ENCODE measurements around the gene MDM4. TPM values are rescaled to one million over a fixed set of nuclear protein-coding genes. Genes with fewer than 3 reads are reported as not detected.

Gene MDM4
- total and polyA plus RNA-seq, 2 donors (not counting 3 experiments of a cell fraction or from before 2014, with no cell fraction given), result 11.7 to 67.0 TPM

GRCh38 chr1:204549313-204549712 is 33.1 kb downstream of the MDM4 start:
- Histone ChIP-seq H3K9me3 (replicated peaks; ENCODE audit: control insufficient read depth, insufficient read depth, low read length) (no peaks in the 10 kb centered on the region), H3K79me2 (ENCODE audit: control insufficient read depth, insufficient read depth, low read length) (no peaks in the 10 kb centered on the region), H3K36me3 (ENCODE audit: control insufficient read depth in 2 of 2, extremely low read depth in 1 of 2, insufficient read depth in 2 of 2, low read length in 2 of 2) (peaks cover 7 to 23% of the 10 kb centered on the region in 2 experiments), H3K27me3 (ENCODE audit: control insufficient read depth in 2 of 2, insufficient read depth in 2 of 2, low read length in 2 of 2) (no peaks in the 10 kb centered on the region), H3K4me2 (ENCODE audit: insufficient read depth, low read length) (no peak overlapping the region), H3K4me1 (ENCODE audit: control insufficient read depth, extremely low read depth, insufficient read depth, low read length) (peaks cover 3% of the 10 kb centered on the region), H3K4me3 (replicated peaks in 1 of 3; ENCODE audit: insufficient read depth in 1 of 3, low read depth in 1 of 3, low read length in 3 of 3) (no peak overlapping the region), H3K9me1 (replicated peaks; ENCODE audit: control insufficient read depth, extremely low read depth, insufficient read depth, low read length) (no peaks in the 10 kb centered on the region), H2AFZ (ENCODE audit: low read depth, low read length) (no peak overlapping the region), H4K20me1 (replicated peaks; ENCODE audit: control insufficient read depth, extremely low read depth, insufficient read depth, low read length) (no peaks in the 10 kb centered on the region), H3K9ac (replicated peaks; ENCODE audit: extremely low read depth, insufficient read depth, low read length) (no peak overlapping the region), H3K27ac (ENCODE audit: insufficient read depth, low read depth, low read length) (no peak overlapping the region)
- dilution Hi-C loops (cut with MboI; ENCODE audit: extremely low pct_ligation_motif_present, low sequenced_read_pairs), result no loop called here
- DNase-seq (ENCODE audit: low read depth, low spot score), result no peak
- no TSS peak for BruUV-seq (replicated peaks)
- no peak for FAIRE-seq
- POLR2A ChIA-PET, result no interaction called here
- CTCF ChIA-PET, result no interaction called here
- TF ChIP-seq MAX (IDR thresholded peaks at IDR 0.05; ENCODE audit: insufficient read depth, insufficient read length) (no peak), JUN (IDR thresholded peaks at IDR 0.05; ENCODE audit: borderline replicate concordance, insufficient read depth, insufficient read length, low read depth) (no peak), GATA2 (IDR thresholded peaks at IDR 0.05; ENCODE audit: insufficient read depth, insufficient read length, low read depth, low read length) (no peak), EZH2 (IDR thresholded peaks at IDR 0.05; ENCODE audit: borderline replicate concordance, low read depth, low read length, severe bottlenecking) (no peak), CTCF (IDR thresholded peaks at IDR 0.05; ENCODE audit: extremely low read depth in 1 of 2, insufficient read depth in 1 of 2, low read depth in 1 of 2, low read length in 2 of 2) (no peak), POLR2A (IDR thresholded peaks at IDR 0.05; ENCODE audit: low read depth, low read length) (no peak), POLR2AphosphoS5 (IDR thresholded peaks at IDR 0.05; ENCODE audit: insufficient read depth, low read depth, low read length) (no peak), MYC (IDR thresholded peaks at IDR 0.05; ENCODE audit: low read depth, low read length) (no peak), FOS (IDR thresholded peaks at IDR 0.05; ENCODE audit: borderline replicate concordance, insufficient read depth, low read length) (no peak)
- intact Hi-C loops (cut with micrococcal nuclease), result no loop called here

All from endothelial cell of umbilical vein (primary cell).